HEK293T (cell line): ENCODE measurements around the gene PRKCG.

Experiments
- CTCF ChIA-PET: fragments of 350-600 bp; formaldehyde crosslinking; extraction: SDS; loops from one replicate; lab custom pipeline; 2021; ENCODE audit warnings: antibody characterized with exemption, inconsistent platforms; lab: Yijun Ruan, JAX
- POLR2A ChIA-PET: fragments of 350-600 bp; formaldehyde crosslinking; extraction: SDS; loops from one replicate; lab custom pipeline; 2020; ENCODE audit warnings: antibody characterized with exemption, inconsistent platforms; lab: Yijun Ruan, JAX
- DNase-seq: peaks from one replicate; pipeline ENCODE4 v3.0.0; 2012; ENCODE audit warnings: mixed read lengths; ENCODE audit errors: extremely low spot score
- ARNT ChIP-seq: fragments of 450-650 bp; IDR thresholded peaks from 2 replicates; pipeline ENCODE4 v1.6.1; 2017; ENCODE audit warnings: mild to moderate bottlenecking
- BHLHE40 ChIP-seq: fragments of 450-650 bp; IDR thresholded peaks from 2 replicates; pipeline ENCODE4 v1.6.1; 2016; ENCODE audit warnings: mild to moderate bottlenecking, moderate library complexity, borderline replicate concordance
- CTBP1 ChIP-seq: fragments of 450-650 bp; IDR thresholded peaks from 2 replicates; pipeline ENCODE4 v1.6.1; 2016; ENCODE audit warnings: borderline replicate concordance
- ELF4 ChIP-seq: fragments of 450-650 bp; IDR thresholded peaks from 2 replicates; pipeline ENCODE4 v1.6.1; 2017; ENCODE audit warnings: antibody characterized with exemption
- FOXA1 ChIP-seq: fragments of 450-650 bp; IDR thresholded peaks from 2 replicates; pipeline ENCODE4 v1.6.1; 2016; ENCODE audit warnings: mild to moderate bottlenecking
- FOXK2 ChIP-seq: fragments of 450-650 bp; IDR thresholded peaks from 2 replicates; pipeline ENCODE4 v1.6.1; 2016; ENCODE audit warnings: mild to moderate bottlenecking
- FOXM1 ChIP-seq: fragments of 450-650 bp; IDR thresholded peaks from 2 replicates; pipeline ENCODE4 v1.6.1; 2017; ENCODE audit warnings: mild to moderate bottlenecking, borderline replicate concordance
- HDGF ChIP-seq: fragments of 450-650 bp; IDR thresholded peaks from 2 replicates; pipeline ENCODE4 v1.6.1; 2017; ENCODE audit warnings: antibody characterized with exemption, borderline replicate concordance
- L3MBTL2 ChIP-seq: fragments of 450-650 bp; conservative IDR thresholded peaks from 2 replicates; pipeline ENCODE4 v1.6.1; 2016; ENCODE audit warnings: mild to moderate bottlenecking
- LEF1 ChIP-seq: fragments of 450-650 bp; IDR thresholded peaks from 2 replicates; pipeline ENCODE4 v1.6.1; 2017; ENCODE audit warnings: mild to moderate bottlenecking, borderline replicate concordance
- NFRKB ChIP-seq: fragments of 450-650 bp; IDR thresholded peaks from 2 replicates; pipeline ENCODE4 v1.6.1; 2016; ENCODE audit warnings: mild to moderate bottlenecking, moderate library complexity
- SP1 ChIP-seq: fragments of 450-650 bp; IDR thresholded peaks from 2 replicates; pipeline ENCODE4 v1.6.1; 2017
- SUZ12 ChIP-seq: fragments of 450-650 bp; IDR thresholded peaks from 2 replicates; pipeline ENCODE4 v1.6.1; 2016; ENCODE audit warnings: mild to moderate bottlenecking
- TARDBP ChIP-seq: fragments of 450-650 bp; IDR thresholded peaks from 2 replicates; pipeline ENCODE4 v1.6.1; 2016
- ZNF384 ChIP-seq: fragments of 450-650 bp; IDR thresholded peaks from 2 replicates; pipeline ENCODE4 v1.6.1; 2016
- TF ChIP-seq, protein P1 (sequence below): fragments of 450-650 bp; IDR thresholded peaks from 2 replicates; pipeline ENCODE4 v1.6.1; 2016

Gene PRKCG

GRCh38 chr19:53915000-53915399, 33.0 kb downstream of the PRKCG start:
- CTCF ChIA-PET = no interaction called here
- TF ChIP-seq SP1 = no peak
- TF ChIP-seq, protein P1, sequence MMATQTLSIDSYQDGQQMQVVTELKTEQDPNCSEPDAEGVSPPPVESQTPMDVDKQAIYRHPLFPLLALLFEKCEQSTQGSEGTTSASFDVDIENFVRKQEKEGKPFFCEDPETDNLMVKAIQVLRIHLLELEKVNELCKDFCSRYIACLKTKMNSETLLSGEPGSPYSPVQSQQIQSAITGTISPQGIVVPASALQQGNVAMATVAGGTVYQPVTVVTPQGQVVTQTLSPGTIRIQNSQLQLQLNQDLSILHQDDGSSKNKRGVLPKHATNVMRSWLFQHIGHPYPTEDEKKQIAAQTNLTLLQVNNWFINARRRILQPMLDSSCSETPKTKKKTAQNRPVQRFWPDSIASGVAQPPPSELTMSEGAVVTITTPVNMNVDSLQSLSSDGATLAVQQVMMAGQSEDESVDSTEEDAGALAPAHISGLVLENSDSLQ = peak; percentile 77
- no peak for TF ChIP-seq FOXM1
- peak; percentile 64 for DNase-seq
- POLR2A ChIA-PET = no interaction called here

GRCh38 chr19:53916004-53916403, 34.0 kb downstream of the PRKCG start:
- CTCF ChIA-PET = no interaction called here
- POLR2A ChIA-PET = no interaction called here
- TF ChIP-seq HDGF = no peak
- TF ChIP-seq SP1 = no peak
- TF ChIP-seq L3MBTL2 = no peak
- TF ChIP-seq LEF1 = no peak
- no peak for DNase-seq

GRCh38 chr19:53917356-53917755, 35.4 kb downstream of the PRKCG start:
- DNase-seq = no peak
- no peak for TF ChIP-seq TARDBP
- no peak for TF ChIP-seq CTBP1
- TF ChIP-seq L3MBTL2 = no peak
- TF ChIP-seq SP1 = no peak
- TF ChIP-seq FOXM1 = no peak
- TF ChIP-seq, protein P1 = no peak
- TF ChIP-seq ELF4 = no peak
- no peak for TF ChIP-seq ARNT
- TF ChIP-seq SUZ12 = no peak
- no peak for TF ChIP-seq HDGF
- no peak for TF ChIP-seq FOXK2
- no peak for TF ChIP-seq ZNF384
- ChIA-PET CTCF (no interaction called here), POLR2A (no interaction called here)

- ChIA-PET CTCF (no interaction called here), POLR2A (no interaction called here)
- DNase-seq = peak; percentile 50
- TF ChIP-seq BHLHE40 = no peak
- no peak for TF ChIP-seq ELF4
- peak; percentile 83 for TF ChIP-seq ZNF384
- TF ChIP-seq FOXA1 = no peak
- TF ChIP-seq LEF1 = no peak
- TF ChIP-seq CTBP1 = no peak
- no peak for TF ChIP-seq ARNT
- TF ChIP-seq, protein P1 = no peak
Measured at GRCh38 chr19:53927739-53928138, 45.7 kb downstream of the PRKCG start.

GRCh38 chr19:53936029-53936428, 54.0 kb downstream of the PRKCG start:
- TF ChIP-seq ARNT (no peak), L3MBTL2 (no peak), NFRKB (no peak), ZNF384 (peak; percentile 55; the same call in 1 of the 2 replicates)
- no peak for DNase-seq
- ChIA-PET POLR2A (interaction anchor here (0.8 to 1.7 kb wide), 2 partner anchors 8 to 10 kb away, joined by 3 to 4 read pairs; no protein-coding TSS in a partner anchor), CTCF (interaction anchor here (0.7 kb wide), 1 partner anchor 11 kb away, joined by 4 read pairs; no protein-coding TSS in a partner anchor)

DNA sequence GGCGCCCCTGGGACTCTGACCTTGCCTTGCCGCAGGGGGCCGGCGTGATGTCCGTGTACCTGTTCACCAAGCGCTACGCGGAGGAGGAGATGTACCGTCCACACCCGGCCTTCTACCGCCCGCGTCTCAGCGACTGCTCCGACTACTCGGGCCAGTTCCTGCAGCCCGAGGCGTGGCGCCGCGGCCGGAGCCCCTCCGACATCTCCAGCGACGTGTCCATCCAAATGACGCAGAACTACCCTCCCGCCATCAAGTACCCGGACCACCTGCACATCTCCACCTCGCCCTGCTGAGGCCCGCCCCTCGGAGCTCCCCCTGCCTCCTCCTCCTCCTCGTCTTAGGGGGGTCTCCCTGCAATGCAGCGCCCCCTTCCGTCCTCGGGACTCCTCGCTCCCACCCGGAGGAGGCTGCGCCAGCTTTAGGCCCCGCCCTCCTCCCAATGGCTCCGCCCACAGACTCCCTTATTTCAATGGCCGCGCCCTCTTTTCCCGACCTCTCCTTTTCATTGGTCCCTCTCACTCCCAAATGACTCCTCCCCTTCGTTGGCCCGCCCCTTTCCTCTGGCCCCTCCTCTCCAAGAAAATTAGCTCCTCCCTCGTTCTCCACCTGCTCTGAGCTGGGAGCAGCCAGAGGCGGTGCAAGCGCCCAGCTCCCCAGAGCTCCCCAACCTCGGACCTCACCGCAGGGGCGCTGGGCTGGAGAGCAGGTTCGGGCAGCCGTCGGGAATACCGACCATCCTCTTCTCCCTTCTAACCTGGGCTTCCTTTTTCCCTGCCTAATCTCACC, 60.2 kb downstream of the PRKCG start:
- DNase-seq = peak; percentile 98
- ChIA-PET CTCF (interaction anchor here (0.6 to 1.3 kb wide), 3 partner anchors 10 to 65 kb away, joined by 3 read pairs; no protein-coding TSS in a partner anchor), POLR2A (no interaction called here)
- no peak; the same call in 1 of the 2 replicates for TF ChIP-seq L3MBTL2
- TF ChIP-seq BHLHE40 = no peak
- TF ChIP-seq SP1 = peak; percentile 55
- 0 out of 2 replicates have a peak, but pooled peaks have one; percentile 60 for TF ChIP-seq HDGF

DNA sequence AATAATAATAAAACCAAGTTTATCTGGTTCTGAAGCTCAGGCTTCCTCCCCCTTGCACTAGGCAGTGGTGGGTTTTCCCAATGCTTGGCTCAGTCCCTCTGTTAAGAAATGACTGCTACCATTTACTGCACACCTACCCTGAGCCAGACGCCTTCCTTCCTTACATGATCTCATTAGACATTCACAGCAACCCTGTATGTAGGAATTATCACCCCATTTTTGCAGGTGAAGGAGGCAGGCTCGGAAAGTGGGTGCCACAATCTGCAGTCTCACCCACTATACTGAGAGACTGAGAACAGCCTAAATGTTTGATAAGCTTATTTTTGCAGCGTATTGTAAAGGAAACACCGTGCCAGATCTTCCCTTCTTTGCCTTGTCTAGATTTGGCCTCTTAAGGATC, 62.4 kb downstream of the PRKCG start:
- no peak for DNase-seq
- TF ChIP-seq SP1 (no peak), ZNF384 (no peak), HDGF (no peak), LEF1 (no peak), FOXK2 (no peak), NFRKB (no peak), ARNT (no peak), BHLHE40 (no peak), CTBP1 (no peak), TARDBP (no peak), L3MBTL2 (no peak), FOXM1 (no peak), ELF4 (no peak), FOXA1 (no peak), SUZ12 (no peak)
- TF ChIP-seq, protein P1 = no peak
- POLR2A ChIA-PET = interaction anchor here (1.3 kb wide), 1 partner anchor 9 kb away, joined by 3 read pairs; no protein-coding TSS in a partner anchor
- CTCF ChIA-PET = no interaction called here
